T-helper 2 cell treated with Interferon-gamma antibody and Interleukin-4, amounts not matched to agents 100 ng/mL and 5 ng/mL, for 36 hours (primary cell): ENCODE results near the gene DIAPH1. TPM values are rescaled to one million over a fixed set of nuclear protein-coding genes. Genes with fewer than 3 reads are reported as not detected.

Source experiments
- intact Hi-C: fragments of 100-400 bp; cut with micrococcal nuclease; formaldehyde crosslinking; loops from one replicate; pipeline ENCODE4 v1.15.1; 2023
- total RNA-seq: library from RNA; stranded (reverse); gene quantifications from 2 replicates; pipeline ENCODE4 v1.2.3, GENCODE V29; 2022

DIAPH1 gene
- total RNA-seq = 289 and 299 TPM in 2 replicates

- intact Hi-C loops = loop anchor here (1.0 kb wide), 6 partner anchors 14 to 299 kb away; partner anchors contain the start of genes FCHSD1, HDAC3, RELL2 and TAF7
Measured at GRCh38 chr5:141618804-141619554, at the start of gene DIAPH1. Gene DIAPH1, minus strand, starts transcription at chr5:141619000. Its CDS starts 86 bp downstream, at chr5:141618914.

DNA sequence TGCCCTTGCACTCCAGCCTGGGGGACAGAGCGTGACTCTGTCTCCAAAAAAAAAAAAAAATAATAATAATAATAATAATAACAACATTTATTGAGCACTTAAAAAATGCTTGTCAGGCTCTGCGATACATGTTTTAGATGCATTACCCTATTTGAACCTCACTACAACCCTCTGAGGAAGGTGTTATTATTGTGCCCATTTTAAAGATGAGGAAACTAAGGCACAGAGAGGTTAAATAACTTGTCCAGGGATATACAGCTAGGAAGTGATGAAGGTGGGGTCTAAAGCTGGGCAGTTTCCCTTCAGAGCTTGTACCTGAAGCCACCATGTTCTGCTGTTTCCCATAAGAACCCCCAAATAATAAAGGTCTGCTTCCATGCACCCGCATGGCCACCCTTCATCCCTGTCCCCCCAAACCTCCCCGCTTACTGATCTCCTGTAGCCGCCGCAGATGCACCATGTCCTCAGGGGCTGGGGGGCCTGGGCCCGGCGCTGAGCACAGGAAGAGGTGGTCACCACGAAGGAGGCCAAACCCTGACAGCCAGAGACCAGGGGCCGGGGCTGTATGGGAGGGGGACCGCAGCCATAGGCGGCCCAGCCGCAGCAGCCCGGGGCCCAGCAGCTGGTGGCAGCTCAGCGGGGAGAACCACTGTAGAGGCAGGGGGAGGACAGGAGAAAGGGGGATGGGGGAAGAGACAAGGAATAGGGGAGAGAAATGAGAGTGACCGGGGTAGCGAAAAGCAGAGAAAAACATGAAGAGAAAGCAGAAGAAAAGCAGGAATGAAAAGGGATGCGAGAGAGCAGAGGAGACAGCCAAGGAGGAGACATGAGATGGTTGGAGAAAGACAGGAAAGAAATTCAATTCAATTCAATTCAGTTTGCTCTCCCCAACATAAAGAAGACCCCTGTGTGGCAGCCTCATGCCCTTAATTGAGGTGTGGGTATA, 47.5 kb upstream of the DIAPH1 start:
- intact Hi-C loops = loop anchor here (1.0 to 10.0 kb wide), 6 partner anchors 15 to 1046 kb away; partner anchors contain the start of gene FCHSD1

DNA sequence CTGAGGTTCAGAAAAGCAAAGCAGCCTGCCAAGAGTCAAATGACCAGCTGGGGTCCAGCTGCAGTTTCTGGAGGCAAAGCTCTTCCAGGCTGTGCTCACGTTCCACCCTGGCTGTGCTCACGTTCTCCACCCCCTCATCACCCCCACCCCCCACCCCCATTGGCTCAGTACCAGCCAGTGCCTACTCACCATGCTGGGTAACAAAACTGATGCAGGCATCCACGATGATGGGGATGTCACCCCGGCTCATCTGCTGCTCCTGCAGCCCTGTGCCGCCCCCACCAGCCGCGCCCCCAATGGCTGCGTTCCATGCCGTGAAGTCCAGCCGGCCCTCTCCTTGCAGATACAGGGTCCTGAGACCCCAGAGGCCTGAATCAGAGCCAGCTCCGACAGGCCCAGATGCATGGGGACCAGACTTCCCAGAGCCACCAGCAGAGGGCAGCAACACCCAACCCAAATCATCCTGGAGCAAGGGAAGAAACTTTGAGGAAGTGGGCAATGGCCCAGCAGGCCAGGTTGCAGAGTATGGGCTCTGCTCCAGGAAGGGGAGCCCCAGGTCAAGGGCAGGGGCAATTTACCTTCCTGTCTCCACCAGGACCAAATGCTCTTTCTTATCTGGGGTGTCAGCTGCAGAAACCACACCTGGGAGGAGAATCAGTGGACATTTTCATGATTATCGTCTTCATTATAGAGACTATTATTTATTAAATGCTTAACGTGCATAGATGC, 46.1 kb upstream of the DIAPH1 start:
- intact Hi-C loops = loop anchor here (1.0 to 10.0 kb wide), 6 partner anchors 14 to 1047 kb away; partner anchors contain the start of gene FCHSD1

GRCh38 chr5:141663506-141663905, 44.7 kb upstream of the DIAPH1 start:
- intact Hi-C loops = loop anchor here (10.0 kb wide), 1 partner anchor 151 kb away; no protein-coding TSS in a partner anchor

GRCh38 chr5:141662028-141662427, 43.2 kb upstream of the DIAPH1 start:
- intact Hi-C loops = loop anchor here (10.0 kb wide), 1 partner anchor 153 kb away; no protein-coding TSS in a partner anchor

GRCh38 chr5:141657937-141658545, 39.2 kb upstream of the DIAPH1 start:
- intact Hi-C loops = no loop called here

GRCh38 chr5:141657404-141657803, 38.6 kb upstream of the DIAPH1 start:
- intact Hi-C loops = no loop called here

GRCh38 chr5:141656396-141656795, 37.6 kb upstream of the DIAPH1 start:
- intact Hi-C loops = no loop called here

DNA sequence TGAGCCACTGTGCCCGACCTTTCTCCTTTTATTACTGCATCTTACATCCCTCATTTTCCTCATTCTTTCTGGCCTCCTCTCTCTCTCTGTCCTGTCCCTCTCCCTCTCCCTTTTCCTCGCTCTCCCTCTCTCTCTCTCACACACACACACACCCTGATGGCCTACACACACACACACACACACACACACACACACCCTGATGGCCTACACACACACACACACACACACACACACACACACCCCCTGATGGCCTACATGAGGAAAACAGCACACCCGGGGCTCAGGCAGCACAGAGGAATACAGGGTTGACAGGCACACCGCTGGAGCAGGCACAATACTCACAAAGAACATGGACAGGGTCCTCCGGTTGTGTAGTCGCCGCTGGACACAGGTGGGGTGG, 36.2 kb upstream of the DIAPH1 start:
- intact Hi-C loops = no loop called here

DNA sequence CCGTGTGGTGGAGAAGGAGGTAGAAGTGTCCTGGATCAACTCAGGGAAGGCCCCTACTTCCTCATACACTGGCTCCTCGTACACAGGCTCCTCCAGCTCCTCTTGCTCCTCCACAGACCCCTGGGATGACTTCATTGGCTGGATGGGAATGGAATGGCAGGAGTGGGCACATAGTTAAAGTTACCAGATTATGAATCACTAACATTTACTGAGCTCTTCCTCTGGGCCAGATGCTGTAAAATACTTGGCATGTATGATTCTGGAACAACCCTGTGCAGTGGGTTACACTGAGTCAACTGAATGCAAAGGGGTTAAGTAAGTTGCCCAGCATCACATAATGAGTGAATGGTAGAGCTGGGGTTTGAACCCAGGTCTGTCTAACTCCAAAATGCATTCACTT, 35.5 kb upstream of the DIAPH1 start:
- intact Hi-C loops = loop anchor here (5.0 kb wide), 1 partner anchor 268 kb away; the partner anchor contains the start of gene DELE1

GRCh38 chr5:141651728-141652105, 32.9 kb upstream of the DIAPH1 start:
- intact Hi-C loops = loop anchor here (1.0 to 5.0 kb wide), 4 partner anchors 13 to 271 kb away; partner anchors contain the start of genes DELE1, HDAC3 and RELL2

DNA sequence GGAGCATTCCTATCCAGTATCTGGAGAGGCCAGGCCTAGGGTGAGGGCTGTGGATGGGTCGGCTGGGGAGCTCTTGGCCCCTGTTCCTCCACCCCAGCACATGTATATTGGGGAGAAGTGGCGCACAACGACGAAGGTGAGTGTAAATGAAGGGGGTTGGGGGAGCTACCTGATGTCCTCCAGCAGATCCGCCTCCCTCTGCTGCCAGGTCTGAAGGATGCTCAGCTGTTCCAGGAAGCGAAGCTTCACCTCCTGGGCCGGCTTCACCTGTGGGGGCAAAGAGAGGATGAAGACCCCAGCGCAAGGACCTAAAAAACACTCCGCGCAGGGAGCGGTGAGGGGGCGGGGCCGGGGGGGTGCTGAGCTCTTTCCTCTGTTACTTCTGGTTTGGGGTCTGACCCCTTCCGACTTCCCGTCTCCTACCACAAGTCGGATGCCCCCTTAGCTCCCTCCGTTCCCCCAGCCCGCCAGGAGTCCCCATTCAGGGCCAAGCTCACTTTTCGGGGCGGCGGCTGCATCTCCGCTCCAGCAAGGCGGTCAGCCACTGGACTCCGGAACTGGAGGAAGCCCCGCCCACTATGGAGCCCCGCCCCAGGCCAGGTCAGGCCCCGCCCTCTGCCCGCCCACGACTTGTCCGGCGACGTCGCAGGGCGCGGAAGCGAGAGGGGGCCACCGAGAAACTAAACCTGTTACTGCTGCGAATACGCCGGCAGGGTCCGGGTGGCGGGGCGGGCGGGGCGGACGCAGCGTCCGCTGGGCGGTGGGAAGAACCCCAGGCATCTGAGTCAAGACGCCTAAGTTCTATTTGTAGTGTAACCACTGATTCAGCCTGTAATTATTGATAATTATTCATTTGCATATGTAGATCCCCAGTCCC, 32.3 kb upstream of the DIAPH1 start, which contains the start of gene FCHSD1:
FCHSD1 (minus strand) TSS at position 568 of the 877 bp plus-strand sequence; CDS start at position 518, 50 bp downstream.
- intact Hi-C loops = loop anchor here (1.0 to 5.0 kb wide), 4 partner anchors 14 to 271 kb away; partner anchors contain the start of genes DELE1, HDAC3 and RELL2

- intact Hi-C loops = loop anchor here (2.0 to 5.0 kb wide), 2 partner anchors 15 to 272 kb away; partner anchors contain the start of gene DELE1
Measured at GRCh38 chr5:141649972-141650371, 31.2 kb upstream of the DIAPH1 start.

DNA sequence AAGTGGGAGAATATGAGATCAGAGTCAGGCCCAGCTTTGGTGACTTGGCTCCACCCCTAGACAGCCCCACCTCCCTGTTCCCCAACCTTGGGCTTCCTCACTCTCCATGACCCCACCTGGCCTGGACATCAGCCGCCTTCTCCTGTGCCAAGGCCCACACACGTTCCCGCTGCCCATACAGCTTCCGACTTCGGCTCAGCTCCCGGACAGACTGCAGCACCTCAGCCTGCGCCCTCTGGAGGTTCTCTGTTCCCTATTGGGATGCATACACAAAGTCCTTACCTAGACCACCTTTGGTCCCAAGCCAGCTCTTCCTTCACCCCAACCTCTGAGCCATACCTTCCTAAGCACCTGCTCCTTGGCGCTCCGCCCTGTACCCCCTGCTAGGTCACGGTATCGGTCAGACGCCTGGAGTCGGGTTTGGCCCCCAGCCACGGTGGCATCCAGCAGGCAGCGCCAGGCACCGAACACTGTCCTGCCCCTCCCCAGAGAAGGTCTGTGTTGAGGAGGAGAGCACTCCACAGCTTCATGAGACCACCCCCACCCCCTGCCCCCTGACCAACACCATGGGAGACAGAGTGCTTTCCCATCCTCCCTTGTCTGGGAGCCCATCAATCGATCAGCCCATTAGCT, 30.4 kb upstream of the DIAPH1 start:
- intact Hi-C loops = no loop called here

DNA sequence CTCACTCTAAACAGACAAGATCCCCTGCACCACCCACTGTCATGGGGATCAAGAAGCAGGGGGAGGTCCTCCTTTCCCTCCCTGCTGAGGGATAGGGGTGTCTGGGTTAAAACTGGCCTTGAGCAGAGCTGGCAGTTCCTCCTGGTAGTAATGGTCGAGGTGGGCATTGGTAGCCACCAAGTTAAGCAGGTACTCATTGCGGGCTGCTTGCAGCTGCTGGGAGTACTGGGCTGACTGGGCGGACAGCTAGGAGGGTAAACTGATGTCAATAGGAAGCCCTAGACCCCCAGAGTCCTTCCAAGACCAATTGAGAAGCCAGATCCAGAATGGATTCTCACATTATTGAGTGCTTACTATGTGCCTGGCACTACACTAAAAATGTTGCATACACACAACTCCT, 29.1 kb upstream of the DIAPH1 start:
- intact Hi-C loops = no loop called here

DNA sequence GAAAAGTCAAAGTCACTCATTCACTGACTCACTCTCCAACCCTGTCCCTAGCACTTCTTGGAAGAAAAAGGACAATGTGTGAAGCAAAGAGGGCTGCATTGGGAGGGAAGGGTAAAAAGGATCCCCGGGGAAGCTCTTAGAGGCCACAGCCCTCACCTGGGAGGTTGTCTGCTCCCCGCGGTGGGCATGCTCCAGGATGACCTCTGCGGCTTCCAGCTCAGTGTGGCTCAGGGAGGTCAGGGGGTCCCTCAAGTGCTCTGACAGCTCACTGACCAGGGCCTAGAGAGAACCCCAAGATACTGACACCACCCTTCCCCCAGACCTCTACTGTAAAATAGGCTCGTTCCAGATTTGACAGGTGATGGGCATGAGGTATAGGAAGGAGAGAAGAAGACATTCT, 28.4 kb upstream of the DIAPH1 start:
- intact Hi-C loops = no loop called here

DNA sequence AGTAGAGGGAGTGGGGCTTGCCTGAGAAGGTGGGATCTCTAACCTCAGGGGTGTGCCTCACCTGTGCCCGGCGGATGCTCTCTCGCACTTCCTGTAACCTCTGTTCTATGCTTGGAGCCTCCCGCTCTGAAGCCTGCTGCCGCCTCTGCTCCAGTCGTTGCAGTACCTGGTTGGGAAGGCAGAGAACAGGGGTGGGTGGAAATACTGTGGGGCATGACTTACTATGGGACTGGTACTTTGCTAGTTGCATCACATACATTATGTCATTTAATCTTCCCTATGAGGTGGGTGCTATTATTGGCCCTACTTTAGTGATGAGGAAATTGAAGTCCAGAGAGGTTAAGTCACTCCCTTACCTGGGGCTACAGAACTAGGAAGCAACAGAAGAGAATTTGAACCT, 27.2 kb upstream of the DIAPH1 start:
- intact Hi-C loops = no loop called here

- intact Hi-C loops = no loop called here
Measured at GRCh38 chr5:141641634-141642267, 23.0 kb upstream of the DIAPH1 start.
